WTC11 (cell line): ENCODE measurements around the gene RBM39. TPM values are rescaled to one million over a fixed set of nuclear protein-coding genes. Genes with fewer than 3 reads are reported as not detected.

Experiments
- ATAC-seq: fragments of 200-7000 bp; cut with Tn5 transposase; 2 replicates; pipeline ENCODE4 v1.10.0; 2021; ENCODE audit warnings: mild to moderate bottlenecking, moderate library complexity
- CTCF ChIA-PET: fragments of 300-600 bp; sonication (Branson Sonifier 250); formaldehyde crosslinking; loops from one replicate; lab custom pipeline; 2021; ENCODE audit warnings: antibody characterized with exemption; lab: Charles Lee
- POLR2A ChIA-PET: fragments of 350-600 bp; sonication (Branson Sonifier 250); formaldehyde crosslinking; loops from one replicate; lab custom pipeline; 2021; ENCODE audit warnings: antibody characterized with exemption; lab: Charles Lee
- DNase-seq: peaks from one replicate; pipeline ENCODE4 v3.0.0; 2021; ENCODE audit warnings: low spot score
- H3K27ac Mint-ChIP-seq: 2 replicates; pipeline ENCODE4 v1.8.0; 2021; ENCODE audit warnings: mixed read lengths
- H3K27me3 Mint-ChIP-seq: 2 replicates; pipeline ENCODE4 v1.8.0; 2021; ENCODE audit warnings: low read depth, mild to moderate bottlenecking, moderate library complexity, mixed read lengths
- H3K36me3 Mint-ChIP-seq: 2 replicates; pipeline ENCODE4 v1.8.0; 2021; ENCODE audit warnings: mixed read lengths
- H3K4me1 Mint-ChIP-seq: 2 replicates; pipeline ENCODE4 v1.8.0; 2022; ENCODE audit warnings: mixed read lengths
- H3K4me3 Mint-ChIP-seq: 2 replicates; pipeline ENCODE4 v1.8.0; 2021; ENCODE audit warnings: mild to moderate bottlenecking, moderate library complexity, mixed read lengths
- H3K9me3 Mint-ChIP-seq: 2 replicates; pipeline ENCODE4 v1.8.0; 2021; ENCODE audit warnings: mixed read lengths
- CREB1 ChIP-seq: sonication (generic); formaldehyde crosslinking; IDR thresholded peaks from 2 replicates; pipeline ENCODE4 v1.8.0; 2023; ENCODE audit warnings: mild to moderate bottlenecking, missing genetic modification reagents
- CTCF ChIP-seq: fragments of 200-600 bp; IDR thresholded peaks from 2 replicates; pipeline ENCODE4 v1.8.0; 2022; ENCODE audit warnings: antibody characterized with exemption
- E2F5 ChIP-seq: sonication (generic); formaldehyde crosslinking; IDR thresholded peaks from 2 replicates; pipeline ENCODE4 v1.8.1; 2022; ENCODE audit warnings: mild to moderate bottlenecking, moderate library complexity, missing genetic modification reagents
- ESRRA ChIP-seq: sonication (generic); formaldehyde crosslinking; IDR thresholded peaks from 2 replicates; pipeline ENCODE4 v1.8.1; 2022; ENCODE audit warnings: mild to moderate bottlenecking, missing genetic modification reagents, borderline replicate concordance
- FOXK1 ChIP-seq: sonication (generic); formaldehyde crosslinking; IDR thresholded peaks from 2 replicates; pipeline ENCODE4 v1.8.0; 2022; ENCODE audit warnings: mild to moderate bottlenecking, moderate library complexity, missing genetic modification reagents
- GRHL2 ChIP-seq: fragments of 250-450 bp; sonication (Bioruptor Pico); IDR thresholded peaks from 2 replicates; pipeline ENCODE4 v1.8.0; 2022; ENCODE audit warnings: mild to moderate bottlenecking, moderate library complexity; ENCODE audit not compliant: insufficient replicate concordance, severe bottlenecking
- HMGXB4 ChIP-seq: sonication (generic); formaldehyde crosslinking; IDR thresholded peaks from 2 replicates; pipeline ENCODE4 v1.8.1; 2023; ENCODE audit warnings: mild to moderate bottlenecking, moderate library complexity, missing genetic modification reagents
- MXD4 ChIP-seq: fragments of 250-450 bp; sonication (Bioruptor Pico); IDR thresholded peaks from 2 replicates; pipeline ENCODE4 v1.8.0; 2021; ENCODE audit warnings: mild to moderate bottlenecking, moderate library complexity, borderline replicate concordance
- NFATC4 ChIP-seq: fragments of 250-450 bp; sonication (Bioruptor Pico); IDR thresholded peaks from 2 replicates; pipeline ENCODE4 v1.9.0; 2021; ENCODE audit warnings: mild to moderate bottlenecking
- NR1H2 ChIP-seq: sonication (generic); formaldehyde crosslinking; IDR thresholded peaks from 2 replicates; pipeline ENCODE4 v1.9.0; 2021; ENCODE audit warnings: mild to moderate bottlenecking, moderate library complexity, missing genetic modification reagents
- PRDM15 ChIP-seq: sonication (generic); formaldehyde crosslinking; IDR thresholded peaks from 2 replicates; pipeline ENCODE4 v1.8.0; 2022; ENCODE audit warnings: missing genetic modification reagents
- STAT6 ChIP-seq: sonication (generic); formaldehyde crosslinking; conservative IDR thresholded peaks from 2 replicates; pipeline ENCODE4 v1.8.1; 2023; ENCODE audit warnings: mild to moderate bottlenecking, low read depth, missing genetic modification reagents, moderate library complexity
- TEAD4 ChIP-seq: sonication (generic); formaldehyde crosslinking; IDR thresholded peaks from 2 replicates; pipeline ENCODE4 v1.8.0; 2022; ENCODE audit warnings: mild to moderate bottlenecking, missing genetic modification reagents
- USF1 ChIP-seq: sonication (generic); formaldehyde crosslinking; IDR thresholded peaks from 2 replicates; pipeline ENCODE4 v1.8.0; 2022; ENCODE audit warnings: mild to moderate bottlenecking, missing genetic modification reagents
- ZBTB21 ChIP-seq: sonication (generic); formaldehyde crosslinking; IDR thresholded peaks from 2 replicates; pipeline ENCODE4 v1.8.1; 2023; ENCODE audit warnings: mild to moderate bottlenecking, missing genetic modification reagents, borderline replicate concordance
- ZNF396 ChIP-seq: fragments of 250-450 bp; sonication (Bioruptor Pico); IDR thresholded peaks from 2 replicates; pipeline ENCODE4 v1.8.0; 2021; ENCODE audit warnings: mild to moderate bottlenecking, moderate library complexity, borderline replicate concordance
- ZNF425 ChIP-seq: fragments of 250-450 bp; sonication (Bioruptor Pico); conservative IDR thresholded peaks from 2 replicates; pipeline ENCODE4 v1.9.0; 2021; ENCODE audit warnings: mild to moderate bottlenecking
- total RNA-seq: library from RNA; stranded (reverse); gene quantifications from 3 replicates; pipeline ENCODE4 v1.2.3, GENCODE V29; 2021

The RBM39 gene
- total RNA-seq, 1 experiment from 2014 or later: 231 TPM

GRCh38 chr20:35774391-35774790 is 32.3 kb upstream of the RBM39 start:
- H3K36me3 Mint-ChIP-seq: peaks cover 14% of the 10 kb centered on the region
- H3K9me3 Mint-ChIP-seq: peaks cover 7% of the 10 kb centered on the region
- no peak for ATAC-seq
- peak overlapping the region; percentile 62 for H3K27ac Mint-ChIP-seq
- CTCF ChIA-PET: no interaction called here
- peak overlapping the region; percentile 91 for H3K4me3 Mint-ChIP-seq
- no peak for DNase-seq
- H3K27me3 Mint-ChIP-seq: peaks cover 20% of the 10 kb centered on the region
- POLR2A ChIA-PET: no interaction called here
- TF ChIP-seq NFATC4 (CRISPR knock-in tag): no peak
- no peak for TF ChIP-seq NR1H2 (CRISPR knock-in tag)
- TF ChIP-seq CREB1: no peak
- TF ChIP-seq USF1: no peak
- no peak for TF ChIP-seq STAT6 (CRISPR knock-in tag)
- no peak for TF ChIP-seq ZNF425
- TF ChIP-seq ESRRA (CRISPR knock-in tag): no peak
- H3K4me1 Mint-ChIP-seq: peaks cover 35% of the 10 kb centered on the region

- Mint-ChIP-seq H3K4me1 (peaks cover 47% of the 10 kb centered on the region), H3K36me3 (peaks cover 8% of the 10 kb centered on the region), H3K4me3 (peak overlapping the region; percentile 91), H3K27me3 (peaks cover 20% of the 10 kb centered on the region), H3K9me3 (peaks cover 7% of the 10 kb centered on the region), H3K27ac (peak overlapping the region; percentile 96)
- ATAC-seq (no peak), DNase-seq (no peak)
- POLR2A ChIA-PET: no interaction called here
- CTCF ChIA-PET: interaction anchor here (0.5 to 4.7 kb wide), 2 partner anchors 31 to 1063 kb away, joined by 5 to 20 read pairs; partner anchors contain the start of gene RBM39
- no peak for TF ChIP-seq STAT6 (CRISPR knock-in tag)
- TF ChIP-seq GRHL2 (CRISPR knock-in tag): no peak
- TF ChIP-seq ZNF396 (CRISPR knock-in tag): no peak
- TF ChIP-seq ZBTB21 (CRISPR knock-in tag): no peak
- TF ChIP-seq CTCF: no peak
- no peak for TF ChIP-seq E2F5
- no peak for TF ChIP-seq HMGXB4
- no peak for TF ChIP-seq TEAD4 (CRISPR knock-in tag)
- TF ChIP-seq PRDM15 (CRISPR knock-in tag): no peak
- no peak for TF ChIP-seq FOXK1
- no peak for TF ChIP-seq MXD4 (CRISPR knock-in tag)
These were observed 31.2 kb upstream of the RBM39 start for GRCh38 chr20:35773154-35773751.
